IMR-90 (cell line): Measurements from ENCODE around the gene SERPINA5. TPM values are rescaled to one million over a fixed set of nuclear protein-coding genes. Genes with fewer than 3 reads are reported as not detected.

ENCODE experiments used
- ATAC-seq: fragments of 200-7000 bp; cut with Tn5 transposase; 2 replicates; pipeline ENCODE4 v1.9.1; 2020; ENCODE audit warnings: low read depth, mild to moderate bottlenecking, moderate library complexity
- BruUV-seq: library from RNA; stranded (reverse); fragments of 400-500 nt; replicated peaks from 2 replicates; lab custom pipeline; 2021; lab: Mats Ljungman, UMichigan
- CTCF ChIA-PET: fragments of 300-600 bp; formaldehyde crosslinking; extraction: SDS; loops from one replicate; lab custom pipeline; 2021; ENCODE audit warnings: antibody characterized with exemption; lab: Yijun Ruan, JAX
- POLR2A ChIA-PET: fragments of 300-600 bp; sonication (Branson Sonifier 250); formaldehyde crosslinking; loops from one replicate; lab custom pipeline; 2022; ENCODE audit warnings: antibody characterized with exemption; ENCODE audit not compliant: unreplicated experiment; lab: Charles Lee
- DNase-seq: peaks from one replicate; pipeline ENCODE4 v3.0.0; 2013
- H2AFZ ChIP-seq: replicated peaks from 2 replicates; pipeline ENCODE3; 2013; ENCODE audit warnings: low read length, mild to moderate bottlenecking; ENCODE audit not compliant: poor library complexity
- H2AK5ac ChIP-seq: 2 replicates; pipeline ENCODE4 v1.6.1; 2013; ENCODE audit warnings: low read depth, low read length, inconsistent platforms
- H2AK9ac ChIP-seq: replicated peaks from 2 replicates; pipeline ENCODE3; 2013; ENCODE audit warnings: mild to moderate bottlenecking, low read depth, low read length, moderate library complexity; ENCODE audit not compliant: poor library complexity
- H2BK120ac ChIP-seq: 2 replicates; pipeline ENCODE4 v1.6.1; 2013; ENCODE audit warnings: low read depth, low read length, inconsistent platforms
- H2BK15ac ChIP-seq: 3 replicates; pipeline ENCODE4 v1.6.1; 2013; ENCODE audit warnings: low read depth, low read length, inconsistent platforms
- H2BK20ac ChIP-seq: 2 replicates; pipeline ENCODE4 v1.6.1; 2013; ENCODE audit warnings: low read depth, mild to moderate bottlenecking, inconsistent platforms, low read length, moderate library complexity
- H2BK5ac ChIP-seq: 2 replicates; pipeline ENCODE4 v1.6.1; 2013; ENCODE audit warnings: mild to moderate bottlenecking, low read depth, low read length, inconsistent platforms; ENCODE audit not compliant: poor library complexity, severe bottlenecking
- H3K14ac ChIP-seq: replicated peaks from 2 replicates; pipeline ENCODE4 v1.6.1; 2013; ENCODE audit warnings: low read depth, low read length, inconsistent platforms
- H3K18ac ChIP-seq: 2 replicates; pipeline ENCODE4 v1.6.1; 2013; ENCODE audit warnings: low read depth, low read length, control low read depth
- H3K23ac ChIP-seq: 2 replicates; pipeline ENCODE4 v1.6.1; 2013; ENCODE audit warnings: low read depth, low read length, inconsistent platforms
- H3K27ac ChIP-seq: 2 replicates; pipeline ENCODE4 v1.5.1; 2013; ENCODE audit warnings: mild to moderate bottlenecking, control low read depth, low read length; ENCODE audit not compliant: insufficient read depth
- H3K27me3 ChIP-seq: 2 replicates; pipeline ENCODE4 v1.6.1; 2013; ENCODE audit warnings: low read length; ENCODE audit not compliant: control insufficient read depth, insufficient read depth
- H3K36me3 ChIP-seq: 2 replicates; pipeline ENCODE4 v1.6.1; 2013; ENCODE audit warnings: low read length, mixed read lengths; ENCODE audit not compliant: control insufficient read depth, insufficient read depth
- H3K4ac ChIP-seq: 2 replicates; pipeline ENCODE4 v1.6.1; 2013; ENCODE audit warnings: low read depth, low read length, inconsistent platforms
- H3K4me1 ChIP-seq: 2 replicates; pipeline ENCODE4 v1.6.1; 2013; ENCODE audit warnings: low read length, mixed read lengths; ENCODE audit not compliant: control insufficient read depth, insufficient read depth
- H3K4me2 ChIP-seq: 2 replicates; pipeline ENCODE4 v1.6.1; 2013; ENCODE audit warnings: low read depth, mild to moderate bottlenecking, control low read depth, low read length, moderate library complexity
- H3K4me3 ChIP-seq: 2 replicates; pipeline ENCODE4 v1.5.1; 2013; ENCODE audit warnings: low read depth, mild to moderate bottlenecking, control low read depth, low read length, moderate library complexity; ENCODE audit not compliant: insufficient read depth
- H3K56ac ChIP-seq: 2 replicates; pipeline ENCODE4 v1.6.1; 2013; ENCODE audit warnings: low read length, inconsistent platforms; ENCODE audit not compliant: insufficient read depth; ENCODE audit errors: extremely low read depth
- H3K79me1 ChIP-seq, 2 experiments: 2 replicates each; pipeline ENCODE4 v1.6.1; 2013; ENCODE audit warnings: low read length in 2 of 2, inconsistent platforms in 1 of 2, low read depth in 1 of 2
- H3K9ac ChIP-seq: 2 replicates; pipeline ENCODE4 v1.6.1; 2013; ENCODE audit warnings: low read depth, low read length, control low read depth
- H3K9me1 ChIP-seq: 2 replicates; pipeline ENCODE4 v1.6.1; 2013; ENCODE audit warnings: low read length, inconsistent platforms; ENCODE audit not compliant: insufficient read depth
- H3K9me3 ChIP-seq: 2 replicates; pipeline ENCODE4 v1.6.1; 2013; ENCODE audit warnings: low read length; ENCODE audit not compliant: control insufficient read depth, insufficient read depth
- H4K20me1 ChIP-seq: 2 replicates; pipeline ENCODE4 v1.6.1; 2013; ENCODE audit warnings: low read length, inconsistent platforms; ENCODE audit not compliant: insufficient read depth
- H4K5ac ChIP-seq: 2 replicates; pipeline ENCODE4 v1.6.1; 2013; ENCODE audit warnings: mild to moderate bottlenecking, low read depth, low read length, control low read depth
- H4K8ac ChIP-seq, 2 experiments: 2 replicates each; pipeline ENCODE4 v1.6.1; 2013; ENCODE audit warnings: low read depth in 2 of 2, low read length in 2 of 2, control low read depth in 1 of 2, inconsistent platforms in 1 of 2
- H4K91ac ChIP-seq: 2 replicates; pipeline ENCODE4 v1.6.1; 2013; ENCODE audit warnings: low read depth, low read length, inconsistent platforms; ENCODE audit not compliant: insufficient read depth
- BHLHE40 ChIP-seq: fragments of 150-350 bp; IDR thresholded peaks from 2 replicates; pipeline ENCODE4 v1.6.1; 2016; ENCODE audit warnings: mild to moderate bottlenecking, low read depth, low read length
- CEBPB ChIP-seq: IDR thresholded peaks from 2 replicates; pipeline ENCODE4 v1.6.1; 2012; ENCODE audit warnings: low read depth, low read length, improper control_type of control experiment
- CHD1 ChIP-seq: IDR thresholded peaks from 2 replicates; pipeline ENCODE4 v1.6.1; 2012; ENCODE audit warnings: low read depth, low read length, improper control_type of control experiment
- CTCF ChIP-seq: conservative IDR thresholded peaks from 2 replicates; pipeline ENCODE4 v1.5.1; 2012; ENCODE audit warnings: mild to moderate bottlenecking, low read depth, low read length, improper control_type of control experiment
- ELK1 ChIP-seq: fragments of 150-350 bp; IDR thresholded peaks from 2 replicates; pipeline ENCODE4 v1.6.1; 2016; ENCODE audit warnings: low read depth, mild to moderate bottlenecking, low read length, moderate library complexity, borderline replicate concordance
- FOS ChIP-seq: fragments of 150-350 bp; IDR thresholded peaks from 2 replicates; pipeline ENCODE4 v1.6.1; 2016; ENCODE audit warnings: low read depth, low read length
- MAFK ChIP-seq: IDR thresholded peaks from 2 replicates; pipeline ENCODE4 v1.6.1; 2012; ENCODE audit warnings: low read depth, low read length, improper control_type of control experiment
- MAZ ChIP-seq: IDR thresholded peaks from 2 replicates; pipeline ENCODE4 v1.6.1; 2012; ENCODE audit warnings: low read depth, mild to moderate bottlenecking, low read length, improper control_type of control experiment, moderate library complexity, borderline replicate concordance
- MXI1 ChIP-seq: IDR thresholded peaks from 2 replicates; pipeline ENCODE4 v1.6.1; 2012; ENCODE audit warnings: low read depth, mild to moderate bottlenecking, low read length, moderate library complexity, borderline replicate concordance
- NFE2L2 ChIP-seq: fragments of 150-350 bp; IDR thresholded peaks from 2 replicates; pipeline ENCODE4 v1.6.1; 2016; ENCODE audit warnings: low read depth, mild to moderate bottlenecking, low read length
- POLR2A ChIP-seq: IDR thresholded peaks from 2 replicates; pipeline ENCODE4 v1.6.1; 2012; ENCODE audit warnings: mild to moderate bottlenecking, low read depth, low read length
- RAD21 ChIP-seq: IDR thresholded peaks from 2 replicates; pipeline ENCODE4 v1.6.1; 2012; ENCODE audit warnings: low read length, improper control_type of control experiment
- RCOR1 ChIP-seq: IDR thresholded peaks from 2 replicates; pipeline ENCODE4 v1.6.1; 2012; ENCODE audit warnings: mild to moderate bottlenecking, low read length, improper control_type of control experiment; ENCODE audit not compliant: insufficient replicate concordance
- SMC3 ChIP-seq: fragments of 150-350 bp; IDR thresholded peaks from 2 replicates; pipeline ENCODE4 v1.6.1; 2016; ENCODE audit warnings: low read depth, mild to moderate bottlenecking, antibody characterized with exemption, low read length, moderate library complexity
- USF2 ChIP-seq: fragments of 150-350 bp; IDR thresholded peaks from 2 replicates; pipeline ENCODE4 v1.6.1; 2017; ENCODE audit warnings: mild to moderate bottlenecking, antibody characterized with exemption, low read length, low read depth
- WGBS, 2 experiments: methylation state at CpG; one replicate each; pipeline versions ENCODE4 v1.1.5 to v1.1.7; 2013; ENCODE audit warnings: missing lambda C conversion rate in 2 of 2; ENCODE audit not compliant: insufficient read length in 1 of 2; ENCODE audit errors: extremely low coverage in 2 of 2; 5-methylcytosine and 5-hydroxymethylcytosine counted together
- dilution Hi-C: fragments of 300-500 bp; cut with HindIII; formaldehyde crosslinking; loops from one replicate; pipeline ENCODE4 v1.14.3; 2018; ENCODE audit warnings: low sequenced_read_pairs; ENCODE audit not compliant: unreplicated experiment
- in situ Hi-C: fragments of 300-500 bp; cut with MboI; formaldehyde crosslinking; loops from 3 replicates; pipeline ENCODE4 v1.14.3; 2019; ENCODE audit warnings: low sequenced_read_pairs, inconsistent platforms, mixed read lengths
- intact Hi-C: fragments of 100-400 bp; cut with micrococcal nuclease; formaldehyde crosslinking; loops from 2 replicates; pipeline ENCODE4 v1.10.0; 2022
- polyA plus RNA-seq, 3 experiments: library from polyadenylated mRNA; depleted of rRNA; stranded (reverse); fragments of >200 nt; gene quantifications; 2 replicates each; pipeline ENCODE4 v1.2.3, GENCODE V29; 2012; ENCODE audit warnings: low replicate concordance in 1 of 3
- total RNA-seq: library from RNA; depleted of rRNA; stranded (reverse); fragments of >200 nt; gene quantifications from 2 replicates; pipeline ENCODE4 v1.2.3, GENCODE V29; 2012

The SERPINA5 gene
- total and polyA plus RNA-seq, 2 of the 4 experiments (the other 2 are of a cell fraction), result not detected

GRCh38 chr14:94541234-94541975 lies 39.8 kb upstream of the SERPINA5 start:
- Histone ChIP-seq H3K56ac (no peak overlapping the region), H3K4me2 (no peak overlapping the region), H2AFZ (no peak overlapping the region), H2AK9ac (no peak overlapping the region), H2AK5ac (no peak overlapping the region), H3K36me3 (no peaks in the 10 kb centered on the region), H3K27ac (no peak overlapping the region), H4K5ac (no peak overlapping the region), H3K23ac (no peak overlapping the region), H2BK15ac (no peak overlapping the region), H3K9ac (no peak overlapping the region), H3K4ac (no peak overlapping the region), H4K20me1 (no peaks in the 10 kb centered on the region), H3K9me3 (0 out of 2 replicates have a peak, but pooled peaks cover 1% of the 10 kb centered on the region), H3K14ac (no peak overlapping the region), H4K91ac (no peak overlapping the region), H2BK120ac (no peak overlapping the region), H2BK20ac (no peak overlapping the region), H3K18ac (no peak overlapping the region), H3K4me1 (no peaks in the 10 kb centered on the region), H3K79me1 (no peaks in the 10 kb centered on the region), H3K9me1 (no peaks in the 10 kb centered on the region), H2BK5ac (no peak overlapping the region), H3K27me3 (no peaks in the 10 kb centered on the region), H4K8ac (no peak overlapping the region), H3K4me3 (no peak overlapping the region)
- in situ Hi-C loops, result no loop called here
- DNase-seq (no peak), ATAC-seq (no peak)
- CTCF ChIA-PET, result interaction anchor here (2.2 kb wide), 1 partner anchor 8 kb away, joined by 5 read pairs; no protein-coding TSS in a partner anchor
- dilution Hi-C loops, result no loop called here
- BruUV-seq, result no TSS peak
- POLR2A ChIA-PET, result interaction anchor here (0.6 kb wide), 1 partner anchor 136 kb away, joined by 4 read pairs; no protein-coding TSS in a partner anchor
- 68% methylated on average over 4 of the region's 9 CpGs; no CpG with 5 or more reads in 1 of the 2 experiments for WGBS, 2 experiments
- intact Hi-C loops, result no loop called here
- TF ChIP-seq RAD21 (no peak), CHD1 (no peak), RCOR1 (no peak), CTCF (no peak), FOS (no peak), NFE2L2 (no peak), MAFK (no peak), ELK1 (no peak), POLR2A (no peak), SMC3 (no peak), USF2 (no peak), MXI1 (no peak), CEBPB (no peak), BHLHE40 (no peak), MAZ (no peak)
